Caco-2 (cell line): Measurements from ENCODE around the gene ARHGEF7. TPM values are rescaled to one million over a fixed set of nuclear protein-coding genes. Genes with fewer than 3 reads are reported as not detected.

Source experiments
- BruUV-seq: library from RNA; stranded (reverse); fragments of 400-500 nt; replicated peaks from 2 replicates; lab custom pipeline; 2021; lab: Mats Ljungman, UMichigan
- CTCF ChIA-PET: fragments of 300-600 bp; sonication (Branson Sonifier 250); formaldehyde crosslinking; loops from one replicate; lab custom pipeline; 2022; ENCODE audit warnings: antibody characterized with exemption; lab: Charles Lee
- POLR2A ChIA-PET: fragments of 300-600 bp; sonication (Branson Sonifier 250); formaldehyde crosslinking; loops from one replicate; lab custom pipeline; 2022; ENCODE audit warnings: antibody characterized with exemption; lab: Charles Lee
- DNase-seq, 2 experiments: peaks; one replicate each; pipeline versions ENCODE4 v3.0.0 to v3.0.0-alpha.2; 2020 to 2022
- H3K27me3 ChIP-seq: replicated peaks from 2 replicates; pipeline ENCODE4 v1.6.0; 2011; ENCODE audit warnings: low read length; ENCODE audit not compliant: control insufficient read depth, insufficient read depth
- H3K36me3 ChIP-seq: 2 replicates; pipeline ENCODE4 v1.5.1; 2011; ENCODE audit warnings: low read length; ENCODE audit not compliant: control insufficient read depth, insufficient read depth
- H3K4me1 ChIP-seq: fragments of 250-450 bp; sonication (Bioruptor Pico); 2 replicates; pipeline ENCODE4 v1.5.1; 2020; ENCODE audit warnings: mild to moderate bottlenecking
- H3K4me3 ChIP-seq: 2 replicates; pipeline ENCODE4 v1.5.1; 2011; ENCODE audit warnings: low read depth, mild to moderate bottlenecking, control low read depth, low read length
- H3K9me3 ChIP-seq: fragments of 250-450 bp; sonication (Bioruptor Pico); 2 replicates; pipeline ENCODE4 v1.5.1; 2020; ENCODE audit warnings: mild to moderate bottlenecking, moderate library complexity
- H3K27ac Mint-ChIP-seq: one replicate; pipeline ENCODE4 v1.8.0; 2022; ENCODE audit warnings: mixed read lengths; ENCODE audit not compliant: unreplicated experiment
- H3K27me3 Mint-ChIP-seq: one replicate; pipeline ENCODE4 v1.8.0; 2022; ENCODE audit warnings: mixed read lengths; ENCODE audit not compliant: insufficient read depth, unreplicated experiment
- H3K36me3 Mint-ChIP-seq: one replicate; pipeline ENCODE4 v1.8.0; 2022; ENCODE audit warnings: mild to moderate bottlenecking, mixed read lengths; ENCODE audit not compliant: insufficient read depth, unreplicated experiment
- H3K4me1 Mint-ChIP-seq: one replicate; pipeline ENCODE4 v1.8.0; 2022; ENCODE audit warnings: low read depth, mixed read lengths; ENCODE audit not compliant: unreplicated experiment
- H3K4me3 Mint-ChIP-seq: one replicate; pipeline ENCODE4 v1.8.0; 2022; ENCODE audit warnings: mild to moderate bottlenecking, moderate library complexity, mixed read lengths; ENCODE audit not compliant: unreplicated experiment
- H3K9me3 Mint-ChIP-seq: one replicate; pipeline ENCODE4 v1.8.0; 2022; ENCODE audit warnings: mixed read lengths; ENCODE audit not compliant: unreplicated experiment
- intact Hi-C: fragments of 100-400 bp; cut with micrococcal nuclease; formaldehyde crosslinking; loops from one replicate; pipeline ENCODE4 v1.10.0; 2022; ENCODE audit not compliant: unreplicated experiment
- total RNA-seq: library from RNA; stranded (reverse); gene quantifications from 2 replicates; pipeline ENCODE4 v1.2.3, GENCODE V29; 2022
- TF ChIP-seq, protein P1 (sequence below), 2 experiments: fragments of 200-600 bp in 1 of 2; IDR thresholded peaks; 1 replicate in 1 of 2; 2 replicates in 1 of 2; pipeline versions ENCODE4 v1.5.1 to v1.8.0; 2011 to 2022; ENCODE audit warnings: antibody characterized with exemption in 1 of 2, control low read depth in 1 of 2, inconsistent platforms in 1 of 2, low read depth in 1 of 2, low read length in 1 of 2, mild to moderate bottlenecking in 1 of 2, moderate library complexity in 1 of 2; ENCODE audit not compliant: insufficient read depth in 1 of 2, severe bottlenecking in 1 of 2, unreplicated experiment in 1 of 2

The ARHGEF7 gene
- total RNA-seq, 1 experiment from 2014 or later = 60.5 TPM

DNA sequence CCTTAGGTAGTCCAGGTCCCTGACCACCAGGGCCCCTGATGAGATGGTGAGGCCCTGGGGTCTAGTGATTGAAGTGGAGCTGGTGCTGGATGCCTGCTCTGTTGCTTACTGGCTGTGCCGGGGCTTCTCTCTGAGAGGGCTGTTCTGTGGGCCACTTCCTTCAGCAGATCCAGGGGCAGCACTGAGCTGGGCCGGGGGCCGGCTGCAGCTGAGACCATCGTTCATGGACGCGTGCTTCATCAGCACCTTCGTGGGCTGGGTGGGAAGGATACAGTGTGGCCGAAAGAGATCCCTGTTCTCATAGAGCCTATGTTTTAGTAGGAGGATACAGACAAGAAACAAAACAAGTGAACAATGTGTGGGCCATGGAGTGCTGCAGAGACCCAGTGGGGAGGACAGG is 172.1 kb downstream of the ARHGEF7 start:
- H3K27me3 ChIP-seq = no peaks in the 10 kb centered on the region
- H3K4me3 ChIP-seq = no peak overlapping the region
- Mint-ChIP-seq H3K4me3 (no peak overlapping the region), H3K36me3 (peaks cover 67% of the 10 kb centered on the region), H3K9me3 (no peaks in the 10 kb centered on the region), H3K4me1 (no peaks in the 10 kb centered on the region), H3K27me3 (no peaks in the 10 kb centered on the region), H3K27ac (no peak overlapping the region)
- intact Hi-C loops = no loop called here
- no peak for DNase-seq
- POLR2A ChIA-PET = no interaction called here
- H3K9me3 ChIP-seq = no peaks in the 10 kb centered on the region
- no TSS peak for BruUV-seq
- TF ChIP-seq, protein P1, sequence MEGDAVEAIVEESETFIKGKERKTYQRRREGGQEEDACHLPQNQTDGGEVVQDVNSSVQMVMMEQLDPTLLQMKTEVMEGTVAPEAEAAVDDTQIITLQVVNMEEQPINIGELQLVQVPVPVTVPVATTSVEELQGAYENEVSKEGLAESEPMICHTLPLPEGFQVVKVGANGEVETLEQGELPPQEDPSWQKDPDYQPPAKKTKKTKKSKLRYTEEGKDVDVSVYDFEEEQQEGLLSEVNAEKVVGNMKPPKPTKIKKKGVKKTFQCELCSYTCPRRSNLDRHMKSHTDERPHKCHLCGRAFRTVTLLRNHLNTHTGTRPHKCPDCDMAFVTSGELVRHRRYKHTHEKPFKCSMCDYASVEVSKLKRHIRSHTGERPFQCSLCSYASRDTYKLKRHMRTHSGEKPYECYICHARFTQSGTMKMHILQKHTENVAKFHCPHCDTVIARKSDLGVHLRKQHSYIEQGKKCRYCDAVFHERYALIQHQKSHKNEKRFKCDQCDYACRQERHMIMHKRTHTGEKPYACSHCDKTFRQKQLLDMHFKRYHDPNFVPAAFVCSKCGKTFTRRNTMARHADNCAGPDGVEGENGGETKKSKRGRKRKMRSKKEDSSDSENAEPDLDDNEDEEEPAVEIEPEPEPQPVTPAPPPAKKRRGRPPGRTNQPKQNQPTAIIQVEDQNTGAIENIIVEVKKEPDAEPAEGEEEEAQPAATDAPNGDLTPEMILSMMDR (IDR thresholded peaks at IDR 0.05; ENCODE audit: insufficient read depth in 1 of 2, low read depth in 1 of 2, low read length in 1 of 2, severe bottlenecking in 1 of 2, unreplicated experiment in 1 of 2) = no peak
- no peaks in the 10 kb centered on the region for H3K4me1 ChIP-seq
- CTCF ChIA-PET = interaction anchor here (0.5 kb wide), 1 partner anchor 63 kb away, joined by 3 read pairs; no protein-coding TSS in a partner anchor
- H3K36me3 ChIP-seq = peaks cover 2% of the 10 kb centered on the region

DNA sequence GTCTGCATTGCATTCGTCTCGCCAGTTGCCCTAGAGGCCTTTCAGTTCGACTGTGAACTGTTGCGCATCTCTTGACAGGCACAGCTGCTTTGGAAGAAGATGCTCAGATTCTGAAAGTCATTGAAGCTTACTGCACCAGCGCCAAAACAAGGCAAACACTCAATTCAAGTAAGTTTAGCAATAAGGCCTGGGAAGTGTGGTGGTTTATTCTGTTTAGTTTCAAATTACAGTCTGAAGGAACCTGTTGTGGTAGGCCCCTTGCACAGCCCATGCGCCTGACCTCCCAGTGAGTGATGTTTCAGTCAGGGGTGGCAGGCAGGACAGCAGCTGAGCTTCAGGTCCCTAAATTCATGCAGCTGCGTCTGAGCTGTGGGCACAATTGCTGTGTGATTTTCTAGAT is 173.2 kb downstream of the ARHGEF7 start:
- no peaks in the 10 kb centered on the region for H3K27me3 ChIP-seq
- no TSS peak for BruUV-seq
- intact Hi-C loops = no loop called here
- H3K4me3 ChIP-seq = no peak overlapping the region
- DNase-seq = no peak
- H3K4me3 Mint-ChIP-seq = no peak overlapping the region
- peaks cover 4% of the 10 kb centered on the region for H3K36me3 ChIP-seq
- H3K36me3 Mint-ChIP-seq = peaks cover 64% of the 10 kb centered on the region
- no peaks in the 10 kb centered on the region for H3K9me3 ChIP-seq
- CTCF ChIA-PET = no interaction called here
- no peak overlapping the region for H3K27ac Mint-ChIP-seq
- POLR2A ChIA-PET = no interaction called here
- no peaks in the 10 kb centered on the region for H3K4me1 ChIP-seq
- TF ChIP-seq, protein P1 (IDR thresholded peaks at IDR 0.05; ENCODE audit: insufficient read depth in 1 of 2, low read depth in 1 of 2, low read length in 1 of 2, severe bottlenecking in 1 of 2, unreplicated experiment in 1 of 2) = no peak
- no peaks in the 10 kb centered on the region for H3K27me3 Mint-ChIP-seq
- H3K9me3 Mint-ChIP-seq = no peaks in the 10 kb centered on the region
- H3K4me1 Mint-ChIP-seq = no peaks in the 10 kb centered on the region

DNA sequence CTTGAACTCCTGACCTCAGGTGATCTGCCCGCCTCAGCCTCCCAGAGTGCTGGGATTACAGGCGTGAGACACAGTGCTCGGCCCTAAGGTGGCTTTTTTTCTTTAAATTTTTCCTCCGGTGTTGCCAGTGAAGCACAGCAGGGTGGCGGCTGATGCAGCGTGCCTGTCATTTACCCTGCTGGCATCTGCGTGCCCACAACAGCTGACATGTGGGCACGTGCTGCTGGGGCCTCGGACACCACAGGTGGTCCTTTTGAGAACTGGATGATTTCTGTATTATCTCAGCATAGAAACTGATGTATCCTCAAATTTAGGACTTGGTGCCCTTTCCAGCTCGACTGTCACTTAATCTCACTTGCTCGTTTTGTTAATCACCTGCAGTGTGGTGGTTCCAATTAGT is 174.1 kb downstream of the ARHGEF7 start:
- CTCF ChIA-PET = no interaction called here
- Mint-ChIP-seq H3K27ac (no peak overlapping the region), H3K27me3 (no peaks in the 10 kb centered on the region), H3K36me3 (peaks cover 55% of the 10 kb centered on the region), H3K4me1 (no peaks in the 10 kb centered on the region), H3K4me3 (no peak overlapping the region), H3K9me3 (no peaks in the 10 kb centered on the region)
- BruUV-seq = no TSS peak
- TF ChIP-seq, protein P1 (IDR thresholded peaks at IDR 0.05; ENCODE audit: insufficient read depth in 1 of 2, low read depth in 1 of 2, low read length in 1 of 2, severe bottlenecking in 1 of 2, unreplicated experiment in 1 of 2) = no peak
- H3K4me1 ChIP-seq = no peaks in the 10 kb centered on the region
- no peaks in the 10 kb centered on the region for H3K9me3 ChIP-seq
- H3K27me3 ChIP-seq = no peaks in the 10 kb centered on the region
- H3K4me3 ChIP-seq = no peak overlapping the region
- DNase-seq = no peak
- POLR2A ChIA-PET = no interaction called here
- H3K36me3 ChIP-seq = peaks cover 4% of the 10 kb centered on the region
- intact Hi-C loops = no loop called here
